NCI-H2227 treated with DMSO at 0.1 percent for 48 hours (cell line): Measurements from ENCODE around the gene VDR.

Experiments used
- DNase-seq: peaks from one replicate; lab custom pipeline; 2025; lab: John Stamatoyannopoulos, UW

VDR gene

GRCh38 chr12:47930634-47931033, 25.8 kb upstream of the VDR start:
- no peak for DNase-seq

- DNase-seq, result no peak
Observed at GRCh38 chr12:47927346-47927745, 22.6 kb upstream of the VDR start.

- no peak for DNase-seq
Observed at GRCh38 chr12:47921907-47922306, 17.1 kb upstream of the VDR start.

GRCh38 chr12:47920913-47921312, 16.1 kb upstream of the VDR start:
- DNase-seq, result no peak

- DNase-seq, result no peak
Observed at GRCh38 chr12:47913081-47913480, 8.3 kb upstream of the VDR start.

GRCh38 chr12:47912556-47912955, 7.8 kb upstream of the VDR start:
- no peak for DNase-seq

- DNase-seq, result no peak
Observed at GRCh38 chr12:47910981-47911380, 6.2 kb upstream of the VDR start.

GRCh38 chr12:47910486-47910885, 5.7 kb upstream of the VDR start:
- DNase-seq, result no peak

GRCh38 chr12:47909839-47910465, 5.2 kb upstream of the VDR start:
- DNase-seq, result no peak

GRCh38 chr12:47908738-47909137, 3.9 kb upstream of the VDR start:
- no peak for DNase-seq

- DNase-seq, result no peak
Observed at GRCh38 chr12:47907851-47908454, 3.2 kb upstream of the VDR start.

- DNase-seq, result no peak
Observed at GRCh38 chr12:47903927-47904712, 674 bp downstream of the VDR start.

GRCh38 chr12:47903151-47903611, 1.6 kb downstream of the VDR start:
- DNase-seq, result no peak

GRCh38 chr12:47902131-47902639, 2.6 kb downstream of the VDR start:
- DNase-seq, result no peak

GRCh38 chr12:47901718-47902093, 3.1 kb downstream of the VDR start:
- DNase-seq, result no peak

- no peak for DNase-seq
Observed at GRCh38 chr12:47901063-47901717, 3.6 kb downstream of the VDR start.

GRCh38 chr12:47900131-47901062, 4.4 kb downstream of the VDR start:
- no peak for DNase-seq

GRCh38 chr12:47899466-47899865, 5.3 kb downstream of the VDR start:
- DNase-seq, result no peak

GRCh38 chr12:47896633-47897032, 8.2 kb downstream of the VDR start:
- no peak for DNase-seq

- DNase-seq, result no peak
Observed at GRCh38 chr12:47896022-47896421, 8.8 kb downstream of the VDR start.

GRCh38 chr12:47894652-47895051, 10.1 kb downstream of the VDR start:
- DNase-seq, result no peak
